H1 (cell line): ENCODE results near the gene NAGS.

Experiments
- BRCA1 ChIP-seq: IDR thresholded peaks from 2 replicates; pipeline ENCODE4 v1.6.1; 2012; ENCODE audit warnings: low read depth, low read length, improper control_type of control experiment
- CEBPB ChIP-seq: IDR thresholded peaks from 2 replicates; pipeline ENCODE4 v1.6.1; 2012; ENCODE audit warnings: low read depth, low read length
- EGR1 ChIP-seq: IDR thresholded peaks from 2 replicates; pipeline ENCODE4 v1.6.1; 2011; ENCODE audit warnings: low read depth, low read length, borderline replicate concordance
- HDAC2 ChIP-seq, 2 experiments: fragments of 300-600 bp in 1 of 2; sonication (generic) in 1 of 2; IDR thresholded peaks; 2 replicates each; pipeline ENCODE4 v1.6.1; 2011 to 2012; ENCODE audit warnings: low read depth in 2 of 2, low read length in 2 of 2, mild to moderate bottlenecking in 2 of 2, moderate library complexity in 2 of 2, borderline replicate concordance in 1 of 2, inconsistent platforms in 1 of 2
- JUN ChIP-seq: IDR thresholded peaks from 2 replicates; pipeline ENCODE4 v1.6.1; 2011; ENCODE audit warnings: low read depth, mild to moderate bottlenecking, improper control_type of control experiment, low read length
- KDM1A ChIP-seq: fragments of 200-600, 300-600 bp; sonication (generic); IDR thresholded peaks from 2 replicates; pipeline ENCODE4 v1.7.1; 2016; ENCODE audit warnings: mild to moderate bottlenecking, low read length, borderline replicate concordance
- POLR2A ChIP-seq, 2 experiments: IDR thresholded peaks; 1 replicate in 1 of 2; 2 replicates in 1 of 2; pipeline ENCODE4 v1.6.1; 2011; ENCODE audit warnings: low read depth in 2 of 2, low read length in 2 of 2, mild to moderate bottlenecking in 2 of 2; ENCODE audit errors: control extremely low read depth in 1 of 2
- SIN3A ChIP-seq, 2 experiments: IDR thresholded peaks in 1 of 2; conservative IDR thresholded peaks in 1 of 2; 2 replicates each; pipeline ENCODE4 v1.6.1; 2011 to 2012; ENCODE audit warnings: low read length in 2 of 2, improper control_type of control experiment in 1 of 2, low read depth in 1 of 2, mild to moderate bottlenecking in 1 of 2
- SP4 ChIP-seq: IDR thresholded peaks from 2 replicates; pipeline ENCODE4 v1.6.1; 2012; ENCODE audit warnings: low read length, inconsistent platforms
- SRF ChIP-seq: IDR thresholded peaks from 2 replicates; pipeline ENCODE4 v1.6.1; 2011; ENCODE audit warnings: mild to moderate bottlenecking, low read depth, low read length, moderate library complexity
- SUZ12 ChIP-seq: fragments of 200-600 bp; sonication (generic); IDR thresholded peaks from 2 replicates; pipeline ENCODE4 v1.6.1; 2012; ENCODE audit warnings: mild to moderate bottlenecking, inconsistent platforms, low read length, moderate library complexity, mixed read lengths
- YY1 ChIP-seq: IDR thresholded peaks from 2 replicates; pipeline ENCODE4 v1.6.1; 2011; ENCODE audit warnings: low read depth, mild to moderate bottlenecking, low read length
- ZNF274 ChIP-seq: IDR thresholded peaks from 2 replicates; pipeline ENCODE4 v1.7.0; 2012; ENCODE audit warnings: low read length, borderline replicate concordance; ENCODE audit errors: extremely low read depth
- TF ChIP-seq, protein P1 (sequence below), 3 experiments: IDR thresholded peaks; 1 replicate in 2 of 3; 2 replicates in 1 of 3; pipeline versions ENCODE4 v1.5.1 to v1.6.1; 2011; ENCODE audit warnings: low read length in 3 of 3, mild to moderate bottlenecking in 3 of 3, inconsistent platforms in 2 of 3, low read depth in 1 of 3, moderate library complexity in 1 of 3; ENCODE audit not compliant: insufficient read depth in 1 of 3; ENCODE audit errors: control extremely low read depth in 1 of 3

DNA sequence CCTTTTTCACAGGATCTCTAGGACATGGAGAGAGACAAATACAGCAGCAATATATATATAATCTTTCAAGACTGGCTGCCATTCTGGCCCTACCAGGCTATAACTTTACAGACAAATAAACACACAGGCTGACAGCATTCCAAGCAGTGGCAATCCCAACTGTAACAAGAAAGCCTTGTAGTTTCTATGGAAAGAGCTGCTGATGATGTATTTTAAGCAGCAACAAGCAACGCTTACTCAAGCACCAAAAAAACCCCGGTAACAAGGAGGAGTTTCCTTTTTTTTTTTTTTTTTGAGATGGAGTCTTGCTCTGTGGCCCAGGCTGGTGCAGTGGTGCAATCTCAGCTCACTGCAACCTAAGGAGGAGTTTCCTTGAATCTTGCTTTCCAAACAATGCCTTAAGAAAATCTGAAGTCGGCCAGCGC is 38.9 kb downstream of the NAGS start:
- TF ChIP-seq JUN (no peak), SIN3A (conservative IDR thresholded peaks at IDR 0.05 in 1 of 2, IDR thresholded peaks at IDR 0.05 in 1 of 2; ENCODE audit: low read depth in 1 of 2, low read length in 2 of 2) (no peak), SRF (no peak), EGR1 (no peak), HDAC2 (IDR thresholded peaks at IDR 0.05; ENCODE audit: borderline replicate concordance in 1 of 2, low read depth in 2 of 2, low read length in 2 of 2) (no peak), BRCA1 (no peak), KDM1A (no peak), SUZ12 (no peak), POLR2A (IDR thresholded peaks at IDR 0.05; ENCODE audit: control extremely low read depth in 1 of 2, low read depth in 2 of 2, low read length in 2 of 2) (no peak), YY1 (no peak), CEBPB (no peak), SP4 (no peak), ZNF274 (no peak)
- TF ChIP-seq, protein P1, sequence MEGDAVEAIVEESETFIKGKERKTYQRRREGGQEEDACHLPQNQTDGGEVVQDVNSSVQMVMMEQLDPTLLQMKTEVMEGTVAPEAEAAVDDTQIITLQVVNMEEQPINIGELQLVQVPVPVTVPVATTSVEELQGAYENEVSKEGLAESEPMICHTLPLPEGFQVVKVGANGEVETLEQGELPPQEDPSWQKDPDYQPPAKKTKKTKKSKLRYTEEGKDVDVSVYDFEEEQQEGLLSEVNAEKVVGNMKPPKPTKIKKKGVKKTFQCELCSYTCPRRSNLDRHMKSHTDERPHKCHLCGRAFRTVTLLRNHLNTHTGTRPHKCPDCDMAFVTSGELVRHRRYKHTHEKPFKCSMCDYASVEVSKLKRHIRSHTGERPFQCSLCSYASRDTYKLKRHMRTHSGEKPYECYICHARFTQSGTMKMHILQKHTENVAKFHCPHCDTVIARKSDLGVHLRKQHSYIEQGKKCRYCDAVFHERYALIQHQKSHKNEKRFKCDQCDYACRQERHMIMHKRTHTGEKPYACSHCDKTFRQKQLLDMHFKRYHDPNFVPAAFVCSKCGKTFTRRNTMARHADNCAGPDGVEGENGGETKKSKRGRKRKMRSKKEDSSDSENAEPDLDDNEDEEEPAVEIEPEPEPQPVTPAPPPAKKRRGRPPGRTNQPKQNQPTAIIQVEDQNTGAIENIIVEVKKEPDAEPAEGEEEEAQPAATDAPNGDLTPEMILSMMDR (IDR thresholded peaks at IDR 0.05; ENCODE audit: control extremely low read depth in 1 of 3, insufficient read depth in 1 of 3, low read depth in 1 of 3, low read length in 3 of 3): no peak
